GM12878 (cell line): Measurements from ENCODE around the gene ARRDC1. TPM values are rescaled to one million over a fixed set of nuclear protein-coding genes. Genes with fewer than 3 reads are reported as not detected.

ENCODE experiments used
- ATAC-seq: fragments of 200-7000 bp; cut with Tn5 transposase; 3 replicates; pipeline ENCODE4 v1.9.1; 2020; ENCODE audit warnings: mild to moderate bottlenecking, moderate library complexity
- BruUV-seq: library from RNA; stranded (reverse); fragments of 400-500 nt; replicated peaks from 2 replicates; lab custom pipeline; 2021; lab: Mats Ljungman, UMichigan
- CTCF ChIA-PET: fragments of 300-600 bp; sonication (Branson Sonifier 250); formaldehyde crosslinking; extraction: SDS; loops from one replicate; lab custom pipeline; 2021; ENCODE audit warnings: inconsistent platforms; lab: Yijun Ruan, JAX
- POLR2A ChIA-PET: fragments of 350-600 bp; formaldehyde crosslinking; extraction: SDS; loops from one replicate; lab custom pipeline; 2021; ENCODE audit warnings: inconsistent platforms; lab: Charles Lee
- RAD21 ChIA-PET: fragments of 300-600 bp; sonication (Branson Sonifier 250); formaldehyde crosslinking; loops from one replicate; lab custom pipeline; 2023; ENCODE audit warnings: antibody characterized with exemption; ENCODE audit not compliant: unreplicated experiment; lab: Charles Lee
- SMC1A ChIA-PET: fragments of 300-600 bp; sonication (Branson Sonifier 250); formaldehyde crosslinking; loops from one replicate; lab custom pipeline; 2023; ENCODE audit not compliant: unreplicated experiment, uncharacterized antibody; lab: Charles Lee
- DNase-seq: peaks from one replicate; pipeline ENCODE4 v3.0.0-alpha.2; 2011; ENCODE audit warnings: low read depth, low spot score
- FAIRE-seq: peaks from 3 replicates; lab custom pipeline; 2011; peaks lifted over from hg19 to GRCh38; lab: Jason Lieb, UNC
- H2AFZ ChIP-seq: 2 replicates; pipeline ENCODE4 v1.6.0; 2011; ENCODE audit warnings: low read depth, low read length, control low read depth; ENCODE audit not compliant: control insufficient read depth
- H3K27ac ChIP-seq: 2 replicates; pipeline ENCODE4 v1.5.1; 2011; ENCODE audit warnings: control low read depth; ENCODE audit not compliant: control insufficient read depth, insufficient read depth
- H3K27me3 ChIP-seq, 2 experiments: replicated peaks in 1 of 2; 2 replicates each; pipeline versions ENCODE4 v1.6.0 to v1.6.1; 2011; ENCODE audit warnings: low read length in 1 of 2; ENCODE audit not compliant: control insufficient read depth in 2 of 2, insufficient read depth in 2 of 2
- H3K36me3 ChIP-seq, 2 experiments: 2 replicates each; pipeline ENCODE4 v1.5.1; 2011; ENCODE audit warnings: low read length in 1 of 2; ENCODE audit not compliant: control insufficient read depth in 2 of 2, insufficient read depth in 2 of 2
- H3K4me1 ChIP-seq: 2 replicates; pipeline ENCODE4 v1.6.1; 2011; ENCODE audit warnings: mild to moderate bottlenecking, low read length, moderate library complexity, mixed read lengths; ENCODE audit not compliant: control insufficient read depth, insufficient read depth
- H3K4me2 ChIP-seq: 2 replicates; pipeline ENCODE4 v1.6.0; 2011; ENCODE audit warnings: control low read depth; ENCODE audit not compliant: control insufficient read depth, insufficient read depth
- H3K4me3 ChIP-seq: fragments of 200-600 bp; sonication (generic); 2 replicates; pipeline ENCODE4 v1.5.1; 2016
- H3K79me2 ChIP-seq: 2 replicates; pipeline ENCODE4 v1.6.0; 2011; ENCODE audit warnings: low read length; ENCODE audit not compliant: control insufficient read depth, insufficient read depth
- H3K9ac ChIP-seq: 2 replicates; pipeline ENCODE4 v1.8.0; 2011; ENCODE audit warnings: low read length, control low read depth, mixed read lengths; ENCODE audit not compliant: control insufficient read depth, insufficient read depth
- H3K9me3 ChIP-seq: replicated peaks from 3 replicates; pipeline ENCODE4 v1.5.1; 2011; ENCODE audit warnings: mild to moderate bottlenecking, low read length; ENCODE audit not compliant: control insufficient read depth, insufficient read depth
- H4K20me1 ChIP-seq: 2 replicates; pipeline ENCODE4 v1.6.0; 2011; ENCODE audit not compliant: control insufficient read depth, insufficient read depth
- BMI1 ChIP-seq: fragments of 450-650 bp; IDR thresholded peaks from 2 replicates; pipeline ENCODE4 v1.6.1; 2016; ENCODE audit warnings: mild to moderate bottlenecking, moderate library complexity, borderline replicate concordance
- FOXM1 ChIP-seq: IDR thresholded peaks from 2 replicates; pipeline ENCODE4 v1.6.1; 2012; ENCODE audit warnings: low read depth, mild to moderate bottlenecking, inconsistent platforms, low read length, moderate library complexity
- HDGF ChIP-seq: fragments of 450-650 bp; IDR thresholded peaks from 2 replicates; pipeline ENCODE4 v1.6.1; 2016; ENCODE audit warnings: antibody characterized with exemption
- LARP7 ChIP-seq: fragments of 450-650 bp; IDR thresholded peaks from 2 replicates; pipeline ENCODE4 v1.6.1; 2017; ENCODE audit warnings: mild to moderate bottlenecking
- MYB ChIP-seq: fragments of 150-350 bp; IDR thresholded peaks from 2 replicates; pipeline ENCODE4 v1.6.1; 2014; ENCODE audit warnings: mild to moderate bottlenecking, low read depth, low read length, borderline replicate concordance
- PRDM15 ChIP-seq: fragments of 450-650 bp; formaldehyde crosslinking; IDR thresholded peaks from 2 replicates; pipeline ENCODE4 v1.4.0; 2020; ENCODE audit warnings: mild to moderate bottlenecking, moderate library complexity
- RFX5 ChIP-seq: IDR thresholded peaks from 2 replicates; pipeline ENCODE4 v1.6.1; 2011; ENCODE audit warnings: low read depth, low read length, improper control_type of control experiment
- SREBF1 ChIP-seq: IDR thresholded peaks from 2 replicates; pipeline ENCODE4 v1.6.1; 2012; ENCODE audit warnings: mild to moderate bottlenecking, low read length
- STAT3 ChIP-seq: IDR thresholded peaks from 2 replicates; pipeline ENCODE4 v1.6.1; 2011; ENCODE audit warnings: low read depth, low read length, improper control_type of control experiment
- WGBS: methylation state at CpG from one replicate; pipeline ENCODE4 v1.1.6; 2016; ENCODE audit warnings: low lambda C conversion rate; ENCODE audit not compliant: insufficient replicate concordance, insufficient coverage; ENCODE audit errors: missing lambda C conversion rate; 5-methylcytosine and 5-hydroxymethylcytosine counted together
- in situ Hi-C: fragments of 300-500 bp; cut with MboI; formaldehyde crosslinking; loops from 9 replicates; pipeline ENCODE4 v1.14.3; 2018; ENCODE audit warnings: mixed read lengths
- intact Hi-C: fragments of 100-400 bp; cut with micrococcal nuclease; formaldehyde crosslinking; loops from one replicate; pipeline ENCODE4 v1.14.2; 2022; ENCODE audit not compliant: unreplicated experiment
- polyA plus RNA-seq, 11 experiments: library from polyadenylated mRNA; depleted of rRNA in 4 of 11; unstranded in 6 of 11; stranded (reverse) in 5 of 11; fragments of >200 nt; fragmentation: Nextera tagmentation in 4 of 11; fragmentation: Illumina TruSeq in 1 of 11; extraction: Ambion mirVana in 4 of 11; extraction: Trizol in 1 of 11; gene quantifications; 1 replicate in 1 of 11; 2 replicates in 10 of 11; pipeline versions ENCODE4 v1.2.1 to v1.2.3, GENCODE V29; 2011 to 2016; ENCODE audit warnings: inconsistent platforms in 2 of 11, missing spikeins in 2 of 11, low read depth in 1 of 11
- total RNA-seq, 4 experiments: library from RNA; depleted of rRNA in 3 of 4; stranded (reverse); fragments of >200 nt in 3 of 4; fragmentation: Illumina TruSeq in 1 of 4; extraction: Trizol in 1 of 4; gene quantifications; 2 replicates each; pipeline versions ENCODE4 v1.2.1 to v1.2.3, GENCODE V29; 2013 to 2021

The ARRDC1 gene
- total and polyA plus RNA-seq, 10 of the 15 experiments (the other 5 are each of a cell fraction or from before 2014, with no cell fraction given), result 0.23 to 34.4 (median 20.9) TPM

DNA sequence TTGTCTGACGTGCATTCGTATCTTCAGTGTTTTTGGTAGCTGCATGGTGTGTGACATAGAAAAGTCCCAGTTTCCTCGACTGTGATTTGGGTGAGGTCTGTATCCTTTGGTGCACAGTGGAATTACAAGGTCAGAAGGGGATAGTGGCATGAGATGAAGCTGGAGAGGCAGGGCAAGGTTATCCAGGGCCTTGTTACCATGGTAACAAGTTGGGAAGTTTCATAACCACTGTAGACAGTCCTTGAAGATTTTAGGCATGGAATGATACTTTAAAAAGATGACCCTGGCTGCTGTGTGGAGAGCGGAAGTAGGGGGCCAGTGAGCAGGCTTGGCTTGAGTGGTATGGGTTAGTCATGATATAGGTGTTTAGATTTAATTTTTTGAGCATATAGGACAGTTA lies 25.2 kb downstream of the ARRDC1 start:
- Histone ChIP-seq H2AFZ (no peak overlapping the region), H3K4me2 (0 out of 2 replicates have a peak overlapping the region, but pooled peaks have one; percentile 22), H3K27me3 (no peaks in the 10 kb centered on the region), H3K9me3 (no peaks in the 10 kb centered on the region), H3K36me3 (no peaks in the 10 kb centered on the region; a peak in 2 of 4 replicates), H3K4me3 (0 out of 2 replicates have a peak overlapping the region, but pooled peaks have one; percentile 29), H3K4me1 (peaks cover 36% of the 10 kb centered on the region), H3K79me2 (peaks cover 84% of the 10 kb centered on the region), H4K20me1 (no peaks in the 10 kb centered on the region), H3K9ac (no peak overlapping the region), H3K27ac (peak overlapping the region; percentile 42)
- RAD21 ChIA-PET, result no interaction called here
- no TSS peak for BruUV-seq
- DNase-seq, result no peak
- CTCF ChIA-PET, result no interaction called here
- in situ Hi-C loops (no loop called here), intact Hi-C loops (no loop called here)
- TF ChIP-seq BMI1 (peak; percentile 67), STAT3 (no peak)
- SMC1A ChIA-PET, result no interaction called here
- 70% methylated on average over 4 of the region's 4 CpGs for WGBS
- no peak for ATAC-seq
- POLR2A ChIA-PET, result interaction anchor here (1.5 kb wide), 1 partner anchor 10 kb away, joined by 4 read pairs; no protein-coding TSS in a partner anchor
- FAIRE-seq, result no peak

DNA sequence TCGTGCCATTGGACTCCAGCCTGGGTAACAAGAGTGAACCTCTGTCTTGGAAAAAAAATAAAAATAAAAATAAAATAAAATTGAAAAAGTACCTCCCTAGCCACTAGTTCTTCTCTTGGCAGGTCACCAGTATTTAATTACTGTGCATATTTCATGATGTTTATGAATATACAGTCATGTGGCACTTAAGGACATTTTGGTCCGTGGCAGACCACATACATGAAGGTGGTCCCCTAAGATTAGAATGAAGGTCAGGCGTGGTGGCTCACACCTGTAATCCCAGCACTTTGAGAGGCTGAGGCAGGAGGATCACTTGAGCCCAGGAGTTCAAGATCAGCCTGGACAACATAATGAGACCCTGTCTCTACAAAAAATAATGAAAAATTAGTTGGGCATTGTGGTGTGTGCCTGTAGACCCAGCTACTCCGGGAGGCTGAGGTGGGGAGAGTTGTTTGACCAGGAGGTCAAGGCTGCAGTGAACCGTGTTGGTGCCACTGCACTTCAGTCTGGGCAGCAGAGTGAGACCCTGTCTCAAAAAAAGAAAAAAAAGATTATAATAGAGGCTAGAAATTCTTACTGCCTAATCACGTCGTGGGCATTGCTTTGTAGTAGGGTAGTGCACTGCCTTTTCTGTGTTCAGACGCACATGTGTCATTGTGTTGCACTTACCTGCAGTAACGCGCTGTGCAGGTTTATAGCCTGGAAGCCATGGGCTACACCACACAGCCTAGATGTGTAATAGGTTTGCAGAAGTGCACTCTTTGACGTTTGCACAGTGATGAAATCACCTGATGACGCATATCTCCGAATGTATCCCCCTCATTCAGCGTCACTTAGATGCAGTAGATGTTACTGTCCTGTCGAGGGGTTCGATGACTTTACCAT lies 26.1 kb downstream of the ARRDC1 start:
- Histone ChIP-seq H3K4me3 (no peak overlapping the region), H3K79me2 (peaks cover 79% of the 10 kb centered on the region), H3K4me2 (0 out of 2 replicates have a peak overlapping the region, but pooled peaks have one; percentile 1), H4K20me1 (no peaks in the 10 kb centered on the region), H3K27me3 (no peaks in the 10 kb centered on the region), H3K4me1 (peaks cover 33% of the 10 kb centered on the region), H3K9ac (no peak overlapping the region), H2AFZ (no peak overlapping the region), H3K36me3 (no peaks in the 10 kb centered on the region; a peak in 2 of 4 replicates), H3K27ac (no peak overlapping the region), H3K9me3 (no peaks in the 10 kb centered on the region)
- DNase-seq (no peak), FAIRE-seq (no peak), ATAC-seq (no peak)
- 87% methylated on average over 16 of the region's 16 CpGs for WGBS
- intact Hi-C loops (no loop called here), in situ Hi-C loops (no loop called here)
- CTCF ChIA-PET, result no interaction called here
- POLR2A ChIA-PET, result no interaction called here
- RAD21 ChIA-PET, result no interaction called here
- SMC1A ChIA-PET, result no interaction called here
- no TSS peak for BruUV-seq
- TF ChIP-seq HDGF, result no peak
- no peak for TF ChIP-seq PRDM15
- no peak for TF ChIP-seq SREBF1
- TF ChIP-seq LARP7, result no peak
- no peak for TF ChIP-seq MYB
- no peak for TF ChIP-seq RFX5
- no peak for TF ChIP-seq FOXM1
